Activated naive CD4-positive, alpha-beta T cell treated with anti-CD3 and anti-CD28 coated beads, Interleukin-2, amount 10 ng/mL, durations not matched to agents 7 days and 5 days (primary cell): ENCODE measurements around the gene BOLA2B.
"Not testable (repeated sequence)": the region's sequence is repeated elsewhere in the genome, so short reads cannot be mapped to it uniquely, and the experiment has no call there.

ENCODE experiments used
- CTCF ChIA-PET: fragments of 350-600 bp; sonication (Branson Sonifier 250); formaldehyde crosslinking; loops from one replicate; lab custom pipeline; 2021; ENCODE audit warnings: antibody characterized with exemption; lab: Charles Lee
- DNase-seq: peaks from one replicate; pipeline ENCODE4 v3.0.0-alpha.2; 2020
- H3K27ac Mint-ChIP-seq: one replicate; pipeline ENCODE4 v1.8.0; 2021; ENCODE audit warnings: mild to moderate bottlenecking, moderate library complexity, mixed read lengths
- H3K27me3 Mint-ChIP-seq: one replicate; pipeline ENCODE4 v1.8.0; 2021; ENCODE audit warnings: mild to moderate bottlenecking, mixed read lengths
- H3K36me3 Mint-ChIP-seq: one replicate; pipeline ENCODE4 v1.8.0; 2021; ENCODE audit warnings: mixed read lengths
- H3K4me1 Mint-ChIP-seq: one replicate; pipeline ENCODE4 v1.8.0; 2021; ENCODE audit warnings: mixed read lengths
- H3K4me3 Mint-ChIP-seq: one replicate; pipeline ENCODE4 v1.8.0; 2021; ENCODE audit warnings: mild to moderate bottlenecking, moderate library complexity, mixed read lengths
- H3K9me3 Mint-ChIP-seq: one replicate; pipeline ENCODE4 v1.8.0; 2021; ENCODE audit warnings: mixed read lengths

The BOLA2B gene

DNA sequence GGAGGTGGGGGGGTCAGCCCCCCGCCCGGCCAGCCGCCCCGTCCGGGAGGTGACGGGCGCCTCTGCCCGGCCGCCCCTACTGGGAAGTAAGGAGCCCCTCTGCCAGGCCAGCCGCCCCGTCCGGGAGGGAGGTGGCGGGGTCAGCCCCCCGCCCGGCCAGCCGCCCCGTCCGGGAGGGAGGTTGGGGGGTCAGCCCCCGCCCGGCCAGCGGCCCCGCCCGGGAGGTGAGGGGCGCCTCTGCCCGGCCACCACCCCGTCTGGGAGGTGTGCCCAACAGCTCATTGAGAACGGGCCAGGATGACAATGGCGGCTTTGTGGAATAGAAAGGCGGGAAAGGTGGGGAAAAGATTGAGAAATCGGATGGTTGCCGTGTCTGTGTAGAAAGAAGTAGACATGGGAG lies 23.3 kb downstream of the BOLA2B start:
- Mint-ChIP-seq H3K27me3 (peaks cover 17% of the 10 kb centered on the region), H3K4me1 (peaks cover 21% of the 10 kb centered on the region)
- H3K27ac Mint-ChIP-seq, CTCF ChIA-PET, H3K9me3 Mint-ChIP-seq, H3K4me3 Mint-ChIP-seq, DNase-seq, H3K36me3 Mint-ChIP-seq: not testable (repeated sequence)

DNA sequence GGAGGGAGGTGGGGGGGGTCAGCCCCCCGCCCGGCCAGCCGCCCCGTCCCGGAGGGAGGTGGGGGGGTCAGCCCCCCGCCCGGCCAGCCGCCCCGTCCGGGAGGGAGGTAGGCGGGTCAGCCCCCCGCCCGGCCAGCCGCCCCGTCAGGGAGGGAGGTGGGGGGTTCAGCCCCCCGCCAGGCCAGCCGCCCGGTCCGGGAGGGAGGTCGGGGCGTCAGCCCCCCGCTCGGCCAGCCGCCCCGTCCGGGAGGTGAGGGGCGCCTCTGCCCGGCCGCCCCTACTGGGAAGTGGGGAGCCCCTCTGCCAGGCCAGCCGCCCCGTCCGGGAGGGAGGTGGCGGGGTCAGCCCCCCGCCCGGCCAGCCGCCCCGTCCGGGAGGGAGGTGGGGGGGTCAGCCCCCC lies 24.1 kb downstream of the BOLA2B start:
- Mint-ChIP-seq H3K4me1 (peaks cover 25% of the 10 kb centered on the region), H3K27me3 (peaks cover 17% of the 10 kb centered on the region)
- CTCF ChIA-PET, H3K9me3 Mint-ChIP-seq, DNase-seq, H3K4me3 Mint-ChIP-seq, H3K27ac Mint-ChIP-seq, H3K36me3 Mint-ChIP-seq: not testable (repeated sequence)

DNA sequence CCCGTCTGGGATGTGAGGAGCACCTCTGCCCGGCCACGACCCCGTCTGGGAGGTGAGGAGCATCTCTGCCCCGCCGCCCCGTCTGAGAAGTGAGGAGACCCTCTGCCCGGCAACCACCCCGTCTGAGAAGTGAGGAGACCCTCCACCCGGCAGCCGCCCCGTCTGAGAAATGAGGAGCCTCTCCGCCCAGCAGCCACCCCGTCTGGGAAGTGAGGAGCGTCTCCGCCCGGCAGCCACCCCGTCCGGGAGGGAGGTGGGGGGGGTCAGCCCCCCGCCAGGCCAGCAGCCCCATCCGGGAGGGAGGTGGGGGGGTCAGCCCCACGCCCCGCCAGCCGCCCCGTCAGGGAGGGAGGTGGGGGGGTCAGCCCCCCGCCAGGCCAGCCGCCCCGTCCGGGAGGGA lies 24.7 kb downstream of the BOLA2B start:
- peaks cover 17% of the 10 kb centered on the region for H3K27me3 Mint-ChIP-seq
- CTCF ChIA-PET, H3K36me3 Mint-ChIP-seq, DNase-seq, H3K9me3 Mint-ChIP-seq, H3K27ac Mint-ChIP-seq, H3K4me3 Mint-ChIP-seq: not testable (repeated sequence)
- H3K4me1 Mint-ChIP-seq, result peaks cover 25% of the 10 kb centered on the region

DNA sequence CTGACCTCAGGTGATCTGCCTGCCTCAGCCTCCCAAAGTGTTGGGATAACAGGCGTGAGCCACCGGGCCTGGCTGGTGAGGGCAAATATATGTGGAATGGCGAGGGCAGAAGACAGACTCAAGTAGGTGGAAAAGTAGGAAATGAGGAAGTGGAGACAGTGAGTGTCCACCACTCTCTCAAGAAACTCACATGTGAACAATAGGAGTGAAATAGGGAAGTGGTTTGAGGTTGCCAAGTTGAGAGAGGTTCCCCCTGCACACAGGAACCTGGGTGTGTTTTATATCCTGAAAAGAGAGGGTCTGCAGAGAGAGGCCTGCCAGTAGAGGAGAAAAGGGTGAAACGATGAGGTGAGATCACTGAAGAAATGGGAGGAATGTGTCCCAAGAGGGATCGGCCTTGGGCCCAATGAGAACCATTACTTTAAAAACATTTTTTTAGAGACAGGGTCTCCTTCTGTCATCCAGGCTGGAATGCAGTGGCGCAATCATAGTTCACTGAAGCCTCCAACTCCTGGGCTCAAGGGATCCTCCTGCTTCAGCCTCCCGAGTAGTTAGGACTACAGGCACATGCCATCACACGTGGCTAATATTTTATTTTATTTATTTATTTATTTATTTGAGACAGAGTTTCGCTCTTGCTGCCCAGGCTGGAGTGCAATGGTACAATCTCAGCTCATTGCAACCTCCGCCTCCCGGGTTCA lies 27.1 kb downstream of the BOLA2B start:
- Mint-ChIP-seq H3K27me3 (peaks cover 11% of the 10 kb centered on the region), H3K27ac (no peak overlapping the region), H3K36me3 (no peaks in the 10 kb centered on the region), H3K9me3 (no peaks in the 10 kb centered on the region), H3K4me3 (no peak overlapping the region), H3K4me1 (peaks cover 33% of the 10 kb centered on the region)
- CTCF ChIA-PET, result no interaction called here
- peak; percentile 31 for DNase-seq

DNA sequence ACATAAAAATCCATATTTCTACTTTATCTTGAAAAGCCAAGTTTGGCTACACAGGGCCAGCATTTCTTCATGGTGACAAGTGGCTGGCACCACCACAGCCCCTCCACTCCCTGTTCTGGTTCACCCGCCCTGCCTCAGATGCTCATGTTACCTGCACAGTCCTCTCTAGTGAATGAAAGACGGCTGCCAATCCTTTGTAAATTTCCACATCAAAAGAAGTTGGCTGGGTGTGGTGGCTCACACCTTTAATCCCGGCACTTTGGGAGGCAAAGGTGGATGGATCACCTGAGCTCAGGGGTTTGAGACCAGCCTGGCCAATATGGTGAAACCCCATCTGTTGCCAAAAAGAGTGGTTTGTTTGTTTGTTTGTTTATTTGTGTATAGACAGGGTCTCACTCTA lies 29.9 kb downstream of the BOLA2B start:
- CTCF ChIA-PET, result interaction anchor here (0.7 kb wide), 1 partner anchor 21 kb away, joined by 3 read pairs; no protein-coding TSS in a partner anchor

DNA sequence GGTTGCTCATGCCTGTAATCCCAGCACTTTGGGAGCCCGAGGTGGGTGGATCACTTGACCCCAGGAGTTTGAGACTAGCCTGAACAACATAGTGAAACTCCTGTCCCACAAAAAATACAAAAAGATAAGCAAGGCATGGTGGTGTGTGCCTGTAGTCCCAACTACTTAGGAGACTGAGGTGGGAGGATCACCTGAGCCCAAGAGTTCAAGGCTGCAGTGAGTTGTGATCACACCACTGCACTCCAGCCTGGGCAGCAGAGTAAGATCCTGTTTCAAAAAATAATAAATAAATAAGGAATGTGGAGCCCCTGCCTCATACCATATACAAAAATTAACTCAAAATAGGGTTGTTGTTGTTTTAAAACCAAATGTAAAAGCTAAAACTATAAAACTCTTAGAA lies 36.3 kb downstream of the BOLA2B start:
- Mint-ChIP-seq H3K27me3 (peaks cover 4% of the 10 kb centered on the region), H3K36me3 (no peaks in the 10 kb centered on the region), H3K4me3 (no peak overlapping the region), H3K9me3 (no peaks in the 10 kb centered on the region), H3K4me1 (peaks cover 2% of the 10 kb centered on the region), H3K27ac (no peak overlapping the region)
- no peak for DNase-seq
- CTCF ChIA-PET, result interaction anchor here (0.7 kb wide), 1 partner anchor 10 kb away, joined by 3 read pairs; no protein-coding TSS in a partner anchor

More for the DNA sequence above, 29.9 kb downstream of the BOLA2B start:
- Mint-ChIP-seq H3K27ac (no peak overlapping the region), H3K4me1 (peaks cover 35% of the 10 kb centered on the region), H3K4me3 (no peak overlapping the region), H3K36me3 (no peaks in the 10 kb centered on the region), H3K27me3 (peaks cover 11% of the 10 kb centered on the region), H3K9me3 (no peaks in the 10 kb centered on the region)
- DNase-seq, result no peak

DNA sequence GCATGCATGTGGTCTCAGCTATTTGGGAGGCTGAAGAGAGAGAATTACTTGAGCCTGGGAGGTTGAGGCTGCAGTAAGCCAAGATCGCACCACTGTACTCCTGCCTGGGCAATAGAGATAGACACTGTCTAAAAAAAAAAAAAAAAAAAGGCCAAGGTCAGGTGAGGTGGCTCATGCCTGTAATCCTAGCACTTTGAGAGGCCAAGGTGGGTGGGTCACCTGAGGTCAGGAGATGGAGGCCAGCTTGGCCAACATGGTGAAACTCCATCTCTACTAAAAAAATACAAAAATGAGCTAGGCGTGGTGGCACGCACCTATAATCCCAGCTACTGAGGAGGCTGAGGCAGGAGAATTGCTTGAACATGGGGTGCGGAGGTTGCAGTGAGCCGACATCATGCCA lies 38.3 kb downstream of the BOLA2B start:
- peaks cover 13% of the 10 kb centered on the region for H3K27me3 Mint-ChIP-seq
- CTCF ChIA-PET, result no interaction called here
- peaks cover 2% of the 10 kb centered on the region for H3K4me1 Mint-ChIP-seq
- H3K4me3 Mint-ChIP-seq, result no peak overlapping the region
- peaks cover 6% of the 10 kb centered on the region for H3K9me3 Mint-ChIP-seq
- H3K27ac Mint-ChIP-seq, result no peak overlapping the region
- peaks cover 2% of the 10 kb centered on the region for H3K36me3 Mint-ChIP-seq
- no peak for DNase-seq

DNA sequence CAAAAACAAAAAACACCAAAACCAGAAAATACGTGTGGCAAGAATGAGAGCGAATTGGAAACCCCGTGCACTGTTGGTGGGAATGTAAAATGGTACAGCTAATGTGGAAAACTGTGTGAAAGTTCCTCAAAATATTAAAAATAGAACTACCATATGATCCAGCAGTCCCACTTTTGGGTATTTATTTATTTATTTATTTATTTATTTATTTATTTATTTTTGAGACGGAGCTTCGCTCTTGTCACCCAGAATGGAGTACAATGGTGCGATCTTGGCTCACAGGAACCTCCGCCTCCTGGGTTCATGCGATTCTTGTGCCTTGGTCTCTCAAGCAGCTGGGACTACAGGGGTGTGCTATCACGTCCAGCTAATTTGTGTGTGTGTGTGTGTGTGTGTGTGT lies 40.9 kb downstream of the BOLA2B start:
- CTCF ChIA-PET, result interaction anchor here (1.6 kb wide), 1 partner anchor 9 kb away, joined by 3 read pairs; no protein-coding TSS in a partner anchor
- DNase-seq, result no peak
- peaks cover 17% of the 10 kb centered on the region for H3K9me3 Mint-ChIP-seq
- no peak overlapping the region for H3K4me3 Mint-ChIP-seq
- peaks cover 11% of the 10 kb centered on the region for H3K27me3 Mint-ChIP-seq
- H3K4me1 Mint-ChIP-seq, result no peaks in the 10 kb centered on the region
- H3K27ac Mint-ChIP-seq, result no peak overlapping the region
- H3K36me3 Mint-ChIP-seq, result peaks cover 6% of the 10 kb centered on the region

DNA sequence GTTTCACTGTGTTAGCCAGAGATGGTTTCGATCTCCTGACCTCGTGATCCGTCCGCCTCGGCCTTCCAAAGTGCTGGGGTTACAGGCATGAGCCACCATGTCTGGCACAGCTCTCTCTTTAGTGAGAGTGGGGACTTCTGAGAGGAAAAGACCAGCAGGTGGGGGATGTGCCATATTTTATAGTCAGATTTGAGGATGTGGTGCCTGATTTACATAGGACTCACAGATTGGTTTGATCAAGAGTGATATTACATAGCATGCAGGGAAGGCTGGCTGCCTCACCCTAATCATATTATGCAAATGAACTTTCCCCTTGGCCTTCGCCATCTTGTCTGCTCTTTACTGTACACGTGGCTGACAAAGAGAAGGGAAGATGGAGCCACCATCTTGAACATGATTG lies 42.4 kb downstream of the BOLA2B start:
- Mint-ChIP-seq H3K4me1 (no peaks in the 10 kb centered on the region), H3K27ac (peak overlapping the region; percentile 67), H3K4me3 (no peak overlapping the region), H3K27me3 (peaks cover 11% of the 10 kb centered on the region), H3K9me3 (peaks cover 17% of the 10 kb centered on the region), H3K36me3 (peaks cover 6% of the 10 kb centered on the region)
- CTCF ChIA-PET, result no interaction called here
- DNase-seq, result no peak

DNA sequence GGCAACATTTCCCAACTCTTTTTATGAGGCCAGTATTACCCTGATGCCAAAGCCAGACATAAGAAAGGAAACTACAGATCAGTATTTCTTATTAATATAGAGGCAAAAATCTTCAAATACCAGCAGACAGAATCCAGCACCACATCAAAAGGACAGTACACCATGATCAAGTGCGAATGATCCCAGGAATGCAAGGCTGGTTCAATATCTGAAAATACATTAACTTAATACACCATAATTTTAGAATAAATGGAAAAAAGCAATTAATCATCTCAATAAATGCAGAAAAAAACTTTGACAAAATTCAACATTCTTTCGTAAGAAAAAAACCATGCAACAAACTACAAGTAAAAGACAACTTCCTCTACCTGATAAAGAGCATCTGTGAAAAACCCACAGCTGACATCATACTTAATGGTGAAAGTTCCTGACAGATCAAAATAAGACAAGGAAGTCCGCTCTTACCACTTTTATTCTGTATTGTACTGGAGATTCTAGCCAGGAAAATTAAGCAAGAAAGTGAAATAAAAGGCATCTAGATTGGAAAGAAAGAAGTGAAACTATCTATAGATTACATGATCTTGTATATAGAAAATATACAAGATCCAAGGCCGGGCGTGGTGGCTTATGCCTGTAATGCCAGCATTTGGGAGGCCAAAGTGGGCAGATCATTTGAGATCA lies 44.1 kb downstream of the BOLA2B start:
- CTCF ChIA-PET, result no interaction called here
- H3K9me3 Mint-ChIP-seq, result peaks cover 17% of the 10 kb centered on the region
- no peak overlapping the region for H3K27ac Mint-ChIP-seq
- H3K36me3 Mint-ChIP-seq, result peaks cover 6% of the 10 kb centered on the region
- H3K27me3 Mint-ChIP-seq, result peaks cover 11% of the 10 kb centered on the region
- no peak for DNase-seq
- H3K4me3 Mint-ChIP-seq, result no peak overlapping the region
- H3K4me1 Mint-ChIP-seq, result peaks cover 3% of the 10 kb centered on the region

DNA sequence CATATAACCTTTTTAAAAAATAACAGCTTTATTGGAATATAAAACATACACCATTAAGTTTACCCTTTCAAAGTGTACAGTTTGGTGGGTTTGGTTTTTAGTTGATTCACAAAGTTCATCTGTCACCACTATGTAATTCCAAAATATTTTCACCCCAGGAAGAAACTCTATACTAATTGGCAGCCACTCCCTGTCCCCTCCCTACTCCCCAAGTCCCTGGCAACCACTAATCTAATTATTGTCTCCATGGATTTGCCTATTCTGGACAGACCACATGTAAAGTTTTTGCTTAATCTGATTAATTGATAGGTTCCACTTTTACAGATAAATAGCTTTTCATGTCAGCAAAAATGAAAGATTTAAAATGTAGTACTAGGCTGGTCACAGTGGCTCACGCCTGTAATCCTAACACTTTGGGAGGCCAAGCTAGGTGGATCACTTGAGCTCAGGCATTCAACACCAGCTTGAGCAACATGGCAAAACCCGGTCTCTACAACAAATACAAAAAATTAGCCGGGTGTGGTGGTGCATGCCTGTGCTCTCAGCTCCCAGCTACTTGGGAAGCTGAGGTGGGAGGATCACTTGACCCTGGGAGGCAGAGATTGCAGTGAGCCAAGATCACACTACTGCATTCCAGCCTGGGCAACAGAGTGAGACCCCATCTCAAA lies 45.5 kb downstream of the BOLA2B start:
- Mint-ChIP-seq H3K9me3 (peaks cover 17% of the 10 kb centered on the region), H3K4me1 (peaks cover 8% of the 10 kb centered on the region), H3K27me3 (peaks cover 11% of the 10 kb centered on the region), H3K36me3 (peaks cover 6% of the 10 kb centered on the region), H3K4me3 (no peak overlapping the region), H3K27ac (no peak overlapping the region)
- CTCF ChIA-PET, result interaction anchor here (0.6 to 1.0 kb wide), 2 partner anchors 10 to 244 kb away, joined by 3 read pairs; no protein-coding TSS in a partner anchor
- DNase-seq, result no peak

DNA sequence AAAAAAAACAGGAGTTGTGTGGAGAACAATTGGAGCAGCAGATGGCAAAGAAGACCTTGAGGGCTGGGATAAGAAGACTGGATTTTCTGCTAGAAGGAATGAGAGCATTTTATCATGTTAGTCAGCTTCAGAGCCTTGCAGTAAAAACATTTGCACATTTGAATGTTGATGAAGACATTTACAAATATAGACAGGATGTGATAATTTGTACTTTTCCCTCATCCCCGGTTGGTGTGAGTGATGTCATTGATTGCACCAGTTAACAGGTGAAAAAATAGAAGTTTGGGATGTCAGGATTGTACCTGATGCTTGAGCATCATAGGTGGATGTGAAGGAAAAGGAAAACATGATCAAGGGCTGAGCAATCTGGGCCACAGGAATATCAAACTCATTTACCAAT lies 47.8 kb downstream of the BOLA2B start:
- H3K4me1 Mint-ChIP-seq, result peaks cover 16% of the 10 kb centered on the region
- peaks cover 4% of the 10 kb centered on the region for H3K36me3 Mint-ChIP-seq
- DNase-seq, result no peak
- H3K4me3 Mint-ChIP-seq, result no peak overlapping the region
- peaks cover 12% of the 10 kb centered on the region for H3K9me3 Mint-ChIP-seq
- no peak overlapping the region for H3K27ac Mint-ChIP-seq
- peaks cover 6% of the 10 kb centered on the region for H3K27me3 Mint-ChIP-seq
- CTCF ChIA-PET, result interaction anchor here (0.6 kb wide), 1 partner anchor 33 kb away, joined by 3 read pairs; the partner anchor contains the start of gene GDPD3

DNA sequence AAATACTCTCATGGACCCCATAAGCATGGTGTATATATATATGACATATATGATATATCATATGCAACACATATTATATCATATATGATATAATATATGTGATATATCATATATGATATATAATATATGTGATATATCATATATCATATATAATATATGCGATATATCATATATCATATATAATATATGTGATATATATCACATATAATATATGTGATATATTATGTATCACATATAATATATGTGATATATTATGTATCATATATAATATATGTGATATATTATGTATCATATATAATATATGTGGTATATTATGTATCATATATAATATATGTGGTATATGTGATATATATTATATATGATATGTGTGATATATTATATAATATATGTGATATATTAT lies 48.5 kb downstream of the BOLA2B start:
- Mint-ChIP-seq H3K36me3 (peaks cover 4% of the 10 kb centered on the region), H3K9me3 (peaks cover 9% of the 10 kb centered on the region)
- CTCF ChIA-PET, result no interaction called here

DNA sequence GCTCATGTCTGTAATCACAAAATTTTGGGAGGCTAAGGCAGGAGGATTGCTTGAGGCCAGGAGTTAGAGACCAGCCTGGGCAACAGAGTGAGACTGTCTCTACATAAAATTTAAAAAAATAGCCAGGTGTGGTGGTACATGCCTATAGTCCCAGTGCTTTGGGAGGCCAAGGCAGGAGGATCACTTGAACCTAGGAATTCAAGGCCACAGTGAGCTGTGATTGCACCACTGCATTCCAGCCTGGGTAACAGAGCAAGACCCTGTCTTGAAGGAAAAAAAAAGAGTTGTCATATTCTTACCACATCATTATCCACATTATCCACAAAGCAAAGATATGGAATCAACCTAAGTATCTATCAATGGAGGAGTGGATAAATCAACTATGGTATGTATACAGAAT lies 49.4 kb downstream of the BOLA2B start:
- Mint-ChIP-seq H3K27me3 (no peaks in the 10 kb centered on the region), H3K4me3 (no peak overlapping the region), H3K27ac (no peak overlapping the region), H3K4me1 (peaks cover 26% of the 10 kb centered on the region), H3K36me3 (peaks cover 1% of the 10 kb centered on the region), H3K9me3 (peaks cover 4% of the 10 kb centered on the region)
- CTCF ChIA-PET, result interaction anchor here (1.4 kb wide), 1 partner anchor 265 kb away, joined by 6 read pairs; no protein-coding TSS in a partner anchor
- no peak for DNase-seq

More for the DNA sequence above, 48.5 kb downstream of the BOLA2B start:
- DNase-seq, result no peak
- Mint-ChIP-seq H3K4me3 (no peak overlapping the region), H3K27me3 (no peaks in the 10 kb centered on the region), H3K4me1 (peaks cover 19% of the 10 kb centered on the region), H3K27ac (no peak overlapping the region)
